GM18526 (cell line): ENCODE measurements around the gene KAT6B.

Source experiments
- POLR2A ChIP-seq: IDR thresholded peaks from 3 replicates; pipeline ENCODE4 v1.6.1; 2011; ENCODE audit not compliant: insufficient read length; ENCODE audit errors: extremely low read depth

Gene KAT6B

GRCh38 chr10:74890460-74890859 is 64.1 kb downstream of the KAT6B start:
- TF ChIP-seq POLR2A, result no peak

- no peak for TF ChIP-seq POLR2A
Measured at GRCh38 chr10:74891053-74891452, 64.7 kb downstream of the KAT6B start.

GRCh38 chr10:74892839-74893238 is 66.4 kb downstream of the KAT6B start:
- no peak for TF ChIP-seq POLR2A

DNA sequence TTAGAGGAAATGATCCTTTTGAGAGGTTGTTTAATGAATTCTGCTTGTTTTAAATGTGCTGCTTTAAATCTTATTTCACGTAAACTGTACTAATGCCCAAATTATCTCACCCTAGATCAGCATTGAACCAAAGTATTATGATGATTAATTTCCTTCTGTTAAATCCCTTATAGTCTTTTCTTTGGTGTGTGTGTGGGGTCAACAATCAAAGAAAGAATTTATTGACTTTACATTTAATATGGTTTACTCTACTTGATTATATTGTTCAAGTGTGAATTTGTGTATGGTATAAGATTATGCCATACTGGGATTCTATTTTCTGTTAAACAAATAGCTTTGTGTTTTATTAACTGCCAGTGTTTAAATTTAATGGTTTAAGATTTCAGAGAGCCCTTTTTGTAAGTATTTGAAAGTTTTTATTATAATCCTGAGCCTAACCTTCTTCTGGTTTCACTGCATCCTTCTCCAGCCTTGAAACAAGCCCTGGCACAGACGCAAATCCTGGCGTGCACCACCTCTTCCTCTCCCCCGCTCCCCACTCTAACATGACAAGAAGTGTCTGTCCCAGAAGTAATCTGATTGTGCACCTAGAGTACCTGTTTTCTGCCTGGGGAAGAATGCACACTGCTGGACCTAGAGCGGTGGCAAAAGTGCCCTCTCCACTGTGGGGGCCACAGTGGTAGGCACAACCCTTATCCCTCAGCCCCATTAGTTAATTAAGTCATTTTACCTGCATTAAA is 70.6 kb downstream of the KAT6B start:
- TF ChIP-seq POLR2A, result no peak

DNA sequence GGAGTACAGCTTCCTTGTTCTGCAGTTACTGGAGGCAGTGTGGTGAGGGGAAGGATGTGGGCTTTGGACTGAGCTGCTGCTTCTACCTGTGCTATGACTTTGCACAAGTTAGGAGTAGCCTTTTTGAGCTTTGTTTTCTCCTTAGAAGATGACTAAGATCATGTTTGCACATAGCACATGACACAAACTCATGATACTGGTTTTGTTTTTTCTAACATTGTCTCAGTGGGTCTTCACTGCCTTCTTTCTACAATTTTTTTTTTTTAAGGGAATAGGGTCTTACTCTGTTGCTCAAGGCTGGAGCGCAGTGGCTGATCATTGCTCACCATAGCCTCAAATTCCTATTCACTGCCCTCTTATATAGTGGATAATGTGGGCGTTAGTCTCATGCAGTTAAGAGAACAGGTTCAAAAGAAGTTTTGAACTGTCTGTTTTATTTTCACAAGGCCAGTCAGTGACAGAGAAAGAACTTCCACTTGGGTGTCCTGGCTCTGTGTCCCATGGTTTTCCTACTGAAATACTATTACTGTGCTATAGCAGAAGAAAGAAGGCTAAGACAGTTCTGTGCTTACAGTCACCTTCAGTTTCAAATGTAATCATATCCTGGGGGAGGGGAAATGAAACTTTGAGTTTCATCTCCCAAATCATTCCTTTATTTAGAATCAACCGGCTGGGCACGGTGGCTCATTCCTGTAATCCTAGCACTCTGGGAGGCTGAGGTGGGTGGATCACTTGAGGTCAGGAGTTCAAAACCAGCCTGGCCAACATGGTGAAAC is 72.0 kb downstream of the KAT6B start:
- no peak for TF ChIP-seq POLR2A

- no peak for TF ChIP-seq POLR2A
Measured at GRCh38 chr10:74900297-74900696, 73.9 kb downstream of the KAT6B start.

GRCh38 chr10:74901301-74901700 is 74.9 kb downstream of the KAT6B start:
- TF ChIP-seq POLR2A, result no peak

GRCh38 chr10:74901867-74902450 is 75.6 kb downstream of the KAT6B start:
- TF ChIP-seq POLR2A, result no peak

- no peak for TF ChIP-seq POLR2A
Measured at GRCh38 chr10:74903491-74903890, 77.1 kb downstream of the KAT6B start.

DNA sequence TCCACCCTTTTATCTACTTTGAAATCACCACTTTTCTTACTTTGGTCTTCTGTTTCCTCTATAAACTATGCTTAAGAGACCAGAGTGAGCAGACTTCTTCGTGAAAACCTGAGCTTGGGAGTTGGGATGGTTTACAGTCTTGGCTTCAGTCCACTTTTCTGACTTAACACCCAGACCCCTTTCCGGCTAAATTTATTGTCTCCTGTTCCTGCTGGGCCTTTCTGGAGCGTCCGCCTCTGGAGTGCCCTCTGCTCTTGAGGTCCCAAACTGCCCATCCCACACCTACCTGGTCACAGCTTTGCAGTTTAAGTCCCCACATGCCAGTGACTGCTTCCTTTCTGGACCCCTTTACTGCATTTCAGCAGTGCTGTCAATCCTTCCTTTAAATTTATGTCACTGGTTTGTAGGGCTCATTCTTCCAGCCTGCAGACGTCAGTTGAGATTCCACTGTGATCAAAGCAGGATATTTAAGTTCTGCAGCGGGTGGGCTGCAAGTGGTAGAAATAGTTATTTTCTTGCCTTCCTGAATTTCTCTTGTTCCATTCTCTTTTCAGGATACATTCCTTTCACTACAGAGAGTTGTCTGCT is 80.3 kb downstream of the KAT6B start:
- no peak for TF ChIP-seq POLR2A

DNA sequence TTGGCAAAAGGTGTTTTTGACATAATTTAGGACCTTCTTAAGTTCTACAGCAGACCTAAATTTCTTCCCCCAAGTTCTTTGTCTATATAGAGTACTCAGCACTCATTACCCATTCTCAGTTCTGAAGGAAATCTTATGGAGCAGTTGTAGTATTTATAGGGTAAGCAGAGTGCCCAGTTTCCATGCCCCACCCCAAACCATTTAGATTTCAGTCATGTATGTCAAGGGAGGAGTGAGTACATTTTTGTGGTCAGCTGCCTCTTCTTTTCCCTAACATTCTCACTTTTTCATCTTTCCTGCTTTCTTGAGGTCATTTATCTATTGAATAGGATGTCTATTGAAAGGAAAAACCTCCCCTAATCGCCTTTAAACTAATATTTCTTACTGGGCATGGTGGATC is 83.3 kb downstream of the KAT6B start:
- no peak for TF ChIP-seq POLR2A

DNA sequence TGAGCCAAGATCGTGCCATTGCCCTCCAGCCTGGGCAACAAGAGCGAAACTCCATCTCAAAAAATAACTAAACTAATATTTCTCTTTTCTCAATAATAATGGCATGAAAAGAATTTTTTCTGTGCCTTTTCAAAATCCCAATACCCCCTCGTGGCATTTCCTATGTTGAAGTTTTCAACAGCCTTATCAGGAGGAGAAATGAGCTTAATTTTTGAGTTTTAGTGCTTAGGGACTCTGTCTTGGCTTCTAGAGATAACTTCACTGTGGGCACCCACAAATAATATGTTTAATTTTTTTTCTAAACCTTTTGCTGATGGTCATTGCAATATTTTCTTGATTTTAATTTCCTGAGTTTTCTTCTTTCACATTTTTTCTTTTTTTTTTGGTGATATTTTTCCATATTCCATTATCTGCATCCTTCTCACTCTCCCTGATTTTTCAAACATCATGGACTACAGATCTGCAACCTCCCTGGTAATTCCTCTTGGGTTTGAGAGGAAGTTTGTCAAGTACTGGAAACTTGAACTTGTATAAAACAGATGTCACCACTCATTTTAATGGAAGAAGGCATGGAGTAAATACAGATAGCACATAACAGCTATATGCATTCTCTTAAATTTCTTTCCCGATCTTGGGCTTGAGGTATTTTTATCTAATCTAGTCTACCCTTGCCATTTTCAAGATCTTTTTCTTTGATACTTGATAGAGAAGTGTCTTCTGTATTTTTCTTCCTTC is 84.0 kb downstream of the KAT6B start:
- TF ChIP-seq POLR2A, result no peak

- TF ChIP-seq POLR2A, result no peak
Measured at GRCh38 chr10:74910976-74911350, 84.6 kb downstream of the KAT6B start.

DNA sequence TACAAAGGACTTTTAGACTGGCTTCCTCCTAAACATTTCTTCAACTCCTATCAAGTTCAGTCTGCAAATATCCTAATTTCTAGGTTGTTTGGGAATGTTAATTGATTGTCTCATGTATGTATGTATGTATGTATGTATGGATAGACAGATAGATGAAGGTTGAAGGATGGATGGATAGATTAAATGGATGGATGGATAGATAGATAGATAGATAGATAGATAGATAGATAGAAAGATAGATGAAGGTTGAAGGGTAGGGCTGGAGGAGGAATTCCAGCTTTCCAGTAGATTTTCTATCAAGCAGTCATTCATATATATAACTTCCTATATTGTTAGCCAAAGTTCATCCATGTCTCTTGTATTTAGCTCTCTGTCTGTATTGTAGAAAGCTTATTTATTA is 85.8 kb downstream of the KAT6B start:
- TF ChIP-seq POLR2A, result no peak

DNA sequence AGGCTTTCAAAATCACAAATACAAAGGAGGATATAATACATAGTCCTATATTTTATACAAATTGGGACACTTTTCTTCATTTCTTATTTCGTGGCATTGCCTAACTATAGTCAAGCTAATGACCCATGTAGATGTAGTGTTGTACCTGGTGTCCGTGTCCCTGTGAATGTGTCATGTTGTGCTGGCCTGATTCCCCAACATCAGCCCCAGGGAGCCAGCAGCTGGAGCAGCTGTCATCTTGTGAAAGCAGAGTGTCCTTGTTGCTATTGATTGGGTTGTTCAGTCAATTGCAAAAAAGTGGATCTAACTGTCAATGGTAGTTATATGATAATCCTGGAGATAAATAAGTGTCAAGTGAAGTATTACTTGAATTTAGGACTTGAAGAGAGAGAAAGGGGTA is 86.3 kb downstream of the KAT6B start:
- TF ChIP-seq POLR2A, result no peak
